HepG2 (cell line): ENCODE results near the gene EMC9. TPM values are rescaled to one million over a fixed set of nuclear protein-coding genes. Genes with fewer than 3 reads are reported as not detected.

Experiments
- ARNT2 ChIP-seq: sonication (generic); formaldehyde crosslinking; IDR thresholded peaks from 2 replicates; pipeline ENCODE4 v1.8.0; 2022; ENCODE audit warnings: mild to moderate bottlenecking, low read depth, missing genetic modification reagents, moderate library complexity
- EEA1 ChIP-seq: sonication (generic); formaldehyde crosslinking; IDR thresholded peaks from 2 replicates; pipeline ENCODE4 v1.5.1; 2020; ENCODE audit warnings: mild to moderate bottlenecking, missing genetic modification reagents, borderline replicate concordance
- GMEB1 ChIP-seq: sonication (generic); formaldehyde crosslinking; IDR thresholded peaks from 2 replicates; pipeline ENCODE4 v1.5.1; 2020; ENCODE audit warnings: missing genetic modification reagents, mild to moderate bottlenecking, borderline replicate concordance
- HES4 ChIP-seq: sonication (generic); formaldehyde crosslinking; IDR thresholded peaks from 2 replicates; pipeline ENCODE4 v1.9.0; 2021; ENCODE audit warnings: mild to moderate bottlenecking, missing genetic modification reagents, borderline replicate concordance
- JDP2 ChIP-seq: sonication (generic); formaldehyde crosslinking; IDR thresholded peaks from 2 replicates; pipeline ENCODE4 v1.8.1; 2022; ENCODE audit warnings: missing genetic modification reagents, borderline replicate concordance
- NAIF1 ChIP-seq: sonication (generic); formaldehyde crosslinking; IDR thresholded peaks from 2 replicates; pipeline ENCODE4 v1.5.0; 2020; ENCODE audit warnings: mild to moderate bottlenecking, missing genetic modification reagents, borderline replicate concordance
- PAWR ChIP-seq: sonication (generic); formaldehyde crosslinking; IDR thresholded peaks from 2 replicates; pipeline ENCODE4 v1.4.0; 2020; ENCODE audit warnings: missing genetic modification reagents, mild to moderate bottlenecking, borderline replicate concordance
- PAX8 ChIP-seq: sonication (generic); formaldehyde crosslinking; IDR thresholded peaks from 2 replicates; pipeline ENCODE4 v1.8.0; 2022; ENCODE audit warnings: mild to moderate bottlenecking, missing genetic modification reagents, borderline replicate concordance
- PREB ChIP-seq: sonication (generic); formaldehyde crosslinking; IDR thresholded peaks from 2 replicates; pipeline ENCODE4 v1.4.0; 2020; ENCODE audit warnings: missing genetic modification reagents
- REPIN1 ChIP-seq: sonication (generic); formaldehyde crosslinking; IDR thresholded peaks from 2 replicates; pipeline ENCODE4 v1.8.0; 2022; ENCODE audit warnings: missing genetic modification reagents, low read depth, mild to moderate bottlenecking, borderline replicate concordance
- SMAD9 ChIP-seq: sonication (generic); formaldehyde crosslinking; IDR thresholded peaks from 2 replicates; pipeline ENCODE4 v1.5.1; 2020; ENCODE audit warnings: mild to moderate bottlenecking, missing genetic modification reagents
- SMARCC2 ChIP-seq: fragments of 450-650 bp; IDR thresholded peaks from 2 replicates; pipeline ENCODE4 v1.6.1; 2017; ENCODE audit warnings: antibody characterized with exemption, mild to moderate bottlenecking
- SUZ12 ChIP-seq: fragments of 150-350 bp; IDR thresholded peaks from 2 replicates; pipeline ENCODE4 v1.6.1; 2014; ENCODE audit warnings: low read depth, low read length
- TCF7 ChIP-seq: sonication (generic); IDR thresholded peaks from 2 replicates; pipeline ENCODE4 v1.6.1; 2016; ENCODE audit warnings: antibody characterized with exemption, low read depth
- TP53 ChIP-seq: sonication (generic); formaldehyde crosslinking; conservative IDR thresholded peaks from 2 replicates; pipeline ENCODE4 v1.4.0; 2020; ENCODE audit warnings: missing genetic modification reagents
- ZBTB7B ChIP-seq: sonication (generic); formaldehyde crosslinking; IDR thresholded peaks from 2 replicates; pipeline ENCODE4 v1.4.0; 2020; ENCODE audit warnings: missing genetic modification reagents
- ZNF256 ChIP-seq: sonication (generic); formaldehyde crosslinking; conservative IDR thresholded peaks from 2 replicates; pipeline ENCODE4 v1.4.0; 2020; ENCODE audit warnings: missing genetic modification reagents
- ZNF333 ChIP-seq: sonication (generic); formaldehyde crosslinking; IDR thresholded peaks from 2 replicates; pipeline ENCODE4 v1.4.0; 2020; ENCODE audit warnings: mild to moderate bottlenecking, missing genetic modification reagents, borderline replicate concordance
- ZNF543 ChIP-seq: sonication (generic); formaldehyde crosslinking; IDR thresholded peaks from 2 replicates; pipeline ENCODE4 v1.4.0; 2020; ENCODE audit warnings: mild to moderate bottlenecking, missing genetic modification reagents
- ZNF605 ChIP-seq: sonication (generic); formaldehyde crosslinking; IDR thresholded peaks from 2 replicates; pipeline ENCODE4 v1.8.0; 2022; ENCODE audit warnings: mild to moderate bottlenecking, missing genetic modification reagents
- ZNF616 ChIP-seq: sonication (generic); formaldehyde crosslinking; IDR thresholded peaks from 2 replicates; pipeline ENCODE4 v1.5.0; 2020; ENCODE audit warnings: low read depth, mild to moderate bottlenecking, missing genetic modification reagents
- ZNF839 ChIP-seq: sonication (generic); formaldehyde crosslinking; IDR thresholded peaks from 2 replicates; pipeline ENCODE4 v1.4.0; 2020; ENCODE audit warnings: missing genetic modification reagents, mild to moderate bottlenecking, borderline replicate concordance
- polyA plus RNA-seq, 8 experiments: library from polyadenylated mRNA; depleted of rRNA in 3 of 8; stranded (reverse) in 7 of 8; unstranded in 1 of 8; fragments of >200 nt; fragmentation: Illumina TruSeq in 4 of 8; extraction: Trizol in 4 of 8; gene quantifications; 2 replicates each; pipeline versions ENCODE4 v1.2.1 to v1.2.3, GENCODE V29; 2011 to 2016; ENCODE audit warnings: low read depth in 4 of 8, missing spikeins in 1 of 8, mixed read lengths in 1 of 8; ENCODE audit not compliant: insufficient read depth in 1 of 8
- total RNA-seq, 5 experiments: library from RNA; depleted of rRNA; stranded (reverse); fragments of >200 nt; fragmentation: Illumina TruSeq; extraction: Trizol; gene quantifications; 2 replicates each; pipeline ENCODE4 v1.2.3, GENCODE V29; 2016; ENCODE audit warnings: low read depth in 1 of 5
- TF ChIP-seq, protein P1 (sequence below): sonication (generic); formaldehyde crosslinking; IDR thresholded peaks from 2 replicates; pipeline ENCODE4 v1.5.0; 2020; ENCODE audit warnings: missing genetic modification reagents
- TF ChIP-seq, protein P2 (sequence below): fragments of 450-650 bp; IDR thresholded peaks from 2 replicates; pipeline ENCODE4 v1.6.1; 2016

Gene EMC9
- total and polyA plus RNA-seq, 2 of the 13 experiments (the other 11 are each of a cell fraction or from before 2014, with no cell fraction given), result 60.5 to 78.7 TPM

DNA sequence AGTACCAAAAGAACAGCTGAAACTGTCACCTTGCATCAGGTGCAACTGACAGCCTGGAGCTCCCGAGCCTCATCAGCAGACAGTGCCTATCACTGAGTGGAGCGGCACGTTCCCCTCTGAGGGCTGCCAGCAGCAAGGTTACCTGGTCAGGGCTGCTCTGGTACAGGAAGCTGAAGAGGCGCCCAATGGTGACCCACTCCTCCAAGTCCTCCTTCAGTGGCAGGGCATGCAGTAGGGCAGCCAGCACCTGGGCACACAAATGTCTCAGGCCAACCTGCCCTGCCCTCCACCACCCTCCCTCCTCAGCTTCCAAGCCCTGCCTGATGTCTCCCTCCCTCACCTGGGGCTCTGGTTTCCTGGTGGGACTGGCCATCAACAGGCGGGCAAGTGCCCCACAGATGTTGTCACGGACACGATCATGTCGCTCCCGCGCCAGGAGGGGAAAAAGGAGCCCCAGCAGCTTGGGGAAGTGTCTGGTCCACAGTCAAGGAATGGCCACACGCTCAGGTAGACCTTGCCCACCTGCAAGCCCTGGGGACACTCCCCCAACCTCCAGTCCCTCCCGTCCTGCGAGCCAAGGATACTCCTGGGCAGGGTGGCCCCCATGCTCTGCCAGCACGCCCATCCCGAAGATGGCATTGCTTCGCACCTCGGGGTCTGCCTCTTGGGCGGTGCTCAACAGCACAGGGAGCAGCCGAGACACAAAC lies 40.1 kb upstream of the EMC9 start (continued):
- TF ChIP-seq GMEB1 (CRISPR knock-in tag) (no peak), SUZ12 (no peak), HES4 (CRISPR knock-in tag) (0 out of 2 replicates have a peak, but pooled peaks have one; percentile 13), ZBTB7B (no peak), NAIF1 (CRISPR knock-in tag) (no peak), REPIN1 (CRISPR knock-in tag) (no peak), PAWR (CRISPR knock-in tag) (no peak), SMAD9 (CRISPR knock-in tag) (no peak), TCF7 (no peak), ZNF616 (CRISPR knock-in tag) (no peak), PAX8 (CRISPR knock-in tag) (no peak), ZNF543 (CRISPR knock-in tag) (no peak), ZNF256 (CRISPR knock-in tag) (no peak), PREB (CRISPR knock-in tag) (no peak), TP53 (CRISPR knock-in tag) (no peak), SMARCC2 (no peak), ARNT2 (no peak), ZNF605 (CRISPR knock-in tag) (no peak), EEA1 (CRISPR knock-in tag) (no peak), JDP2 (CRISPR knock-in tag) (no peak), ZNF839 (CRISPR knock-in tag) (no peak), ZNF333 (0 out of 2 replicates have a peak, but pooled peaks have one; percentile 7)
- TF ChIP-seq, protein P1, sequence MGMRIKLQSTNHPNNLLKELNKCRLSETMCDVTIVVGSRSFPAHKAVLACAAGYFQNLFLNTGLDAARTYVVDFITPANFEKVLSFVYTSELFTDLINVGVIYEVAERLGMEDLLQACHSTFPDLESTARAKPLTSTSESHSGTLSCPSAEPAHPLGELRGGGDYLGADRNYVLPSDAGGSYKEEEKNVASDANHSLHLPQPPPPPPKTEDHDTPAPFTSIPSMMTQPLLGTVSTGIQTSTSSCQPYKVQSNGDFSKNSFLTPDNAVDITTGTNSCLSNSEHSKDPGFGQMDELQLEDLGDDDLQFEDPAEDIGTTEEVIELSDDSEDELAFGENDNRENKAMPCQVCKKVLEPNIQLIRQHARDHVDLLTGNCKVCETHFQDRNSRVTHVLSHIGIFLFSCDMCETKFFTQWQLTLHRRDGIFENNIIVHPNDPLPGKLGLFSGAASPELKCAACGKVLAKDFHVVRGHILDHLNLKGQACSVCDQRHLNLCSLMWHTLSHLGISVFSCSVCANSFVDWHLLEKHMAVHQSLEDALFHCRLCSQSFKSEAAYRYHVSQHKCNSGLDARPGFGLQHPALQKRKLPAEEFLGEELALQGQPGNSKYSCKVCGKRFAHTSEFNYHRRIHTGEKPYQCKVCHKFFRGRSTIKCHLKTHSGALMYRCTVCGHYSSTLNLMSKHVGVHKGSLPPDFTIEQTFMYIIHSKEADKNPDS (CRISPR knock-in tag), result no peak
- TF ChIP-seq, protein P2, sequence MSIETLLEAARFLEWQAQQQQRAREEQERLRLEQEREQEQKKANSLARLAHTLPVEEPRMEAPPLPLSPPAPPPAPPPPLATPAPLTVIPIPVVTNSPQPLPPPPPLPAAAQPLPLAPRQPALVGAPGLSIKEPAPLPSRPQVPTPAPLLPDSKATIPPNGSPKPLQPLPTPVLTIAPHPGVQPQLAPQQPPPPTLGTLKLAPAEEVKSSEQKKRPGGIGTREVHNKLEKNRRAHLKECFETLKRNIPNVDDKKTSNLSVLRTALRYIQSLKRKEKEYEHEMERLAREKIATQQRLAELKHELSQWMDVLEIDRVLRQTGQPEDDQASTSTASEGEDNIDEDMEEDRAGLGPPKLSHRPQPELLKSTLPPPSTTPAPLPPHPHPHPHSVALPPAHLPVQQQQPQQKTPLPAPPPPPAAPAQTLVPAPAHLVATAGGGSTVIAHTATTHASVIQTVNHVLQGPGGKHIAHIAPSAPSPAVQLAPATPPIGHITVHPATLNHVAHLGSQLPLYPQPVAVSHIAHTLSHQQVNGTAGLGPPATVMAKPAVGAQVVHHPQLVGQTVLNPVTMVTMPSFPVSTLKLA, result no peak
